ENCODE data around the gene CRTAC1.
A peak's percentile ranks its signal among the peaks of the same experiment; 100 is the strongest.

Gene CRTAC1

GRCh38 chr10:97889461-97890265, 140.8 kb downstream of the CRTAC1 start:
- Histone ChIP-seq H3K27me3 (ENCODE audit: control insufficient read depth, insufficient read depth, low read length) (no peaks in the 10 kb centered on the region), H3K36me3 (ENCODE audit: control insufficient read depth, insufficient read depth, low read length) (no peaks in the 10 kb centered on the region), H3K4me1 (ENCODE audit: control insufficient read depth, insufficient read depth, low read length) (peaks cover 15% of the 10 kb centered on the region), H3K4me3 (ENCODE audit: low read depth, low read length) (peak overlapping the region; percentile 10), H3K9ac (ENCODE audit: low read depth, low read length) (no peak overlapping the region), H3K9me3 (ENCODE audit: control insufficient read depth, insufficient read depth, low read length) (no peaks in the 10 kb centered on the region)

DNA sequence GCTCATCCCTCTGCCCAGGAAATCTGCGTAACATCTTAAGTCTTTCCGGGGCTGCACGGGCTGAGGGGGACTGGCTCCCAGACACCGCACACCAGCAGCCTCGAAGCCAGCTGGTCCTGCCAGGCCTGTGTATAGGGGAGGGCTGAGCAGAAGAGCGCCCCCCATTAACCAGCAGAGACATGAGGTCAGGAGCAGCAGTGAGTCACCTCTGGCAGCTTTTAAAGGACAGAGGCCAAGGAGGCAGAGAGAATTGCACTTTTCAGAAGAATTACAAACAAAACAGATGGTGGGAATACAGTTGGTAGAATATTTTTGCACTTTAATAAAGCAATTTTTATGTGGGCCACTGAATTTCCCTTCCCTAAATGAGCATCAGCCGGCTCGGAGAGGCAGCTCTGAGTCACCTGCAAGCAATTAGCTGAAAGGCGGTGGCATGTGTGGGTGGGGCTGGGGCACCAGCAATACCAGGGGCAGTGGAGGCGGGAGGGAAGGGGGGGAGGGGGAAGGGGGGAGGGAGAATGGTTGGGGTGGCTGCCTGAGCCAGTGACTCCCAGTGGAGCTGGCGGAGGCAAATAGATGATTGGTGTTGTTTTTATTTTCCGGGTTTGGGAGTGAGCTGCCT, 141.7 kb downstream of the CRTAC1 start:
- no peaks in the 10 kb centered on the region for H3K36me3 ChIP-seq (ENCODE audit: control insufficient read depth, insufficient read depth, low read length)
- H3K9me3 ChIP-seq (ENCODE audit: control insufficient read depth, insufficient read depth, low read length): no peaks in the 10 kb centered on the region
- H3K27me3 ChIP-seq (ENCODE audit: control insufficient read depth, insufficient read depth, low read length): no peaks in the 10 kb centered on the region
- no peak overlapping the region for H3K9ac ChIP-seq (ENCODE audit: low read depth, low read length)
- H3K4me1 ChIP-seq (ENCODE audit: control insufficient read depth, insufficient read depth, low read length): peaks cover 15% of the 10 kb centered on the region
- no peak overlapping the region for H3K4me3 ChIP-seq (ENCODE audit: low read depth, low read length)

GRCh38 chr10:97888134-97888533, 142.3 kb downstream of the CRTAC1 start:
- no peaks in the 10 kb centered on the region for H3K27me3 ChIP-seq (ENCODE audit: control insufficient read depth, insufficient read depth, low read length)
- H3K36me3 ChIP-seq (ENCODE audit: control insufficient read depth, insufficient read depth, low read length): no peaks in the 10 kb centered on the region
- H3K9me3 ChIP-seq (ENCODE audit: control insufficient read depth, insufficient read depth, low read length): no peaks in the 10 kb centered on the region
- H3K9ac ChIP-seq (ENCODE audit: low read depth, low read length): no peak overlapping the region
- no peak overlapping the region for H3K4me3 ChIP-seq (ENCODE audit: low read depth, low read length)
- H3K4me1 ChIP-seq (ENCODE audit: control insufficient read depth, insufficient read depth, low read length): peaks cover 15% of the 10 kb centered on the region

GRCh38 chr10:97887399-97887798, 143.0 kb downstream of the CRTAC1 start:
- no peak overlapping the region for H3K4me3 ChIP-seq (ENCODE audit: low read depth, low read length)
- no peaks in the 10 kb centered on the region for H3K9me3 ChIP-seq (ENCODE audit: control insufficient read depth, insufficient read depth, low read length)
- no peaks in the 10 kb centered on the region for H3K27me3 ChIP-seq (ENCODE audit: control insufficient read depth, insufficient read depth, low read length)
- H3K4me1 ChIP-seq (ENCODE audit: control insufficient read depth, insufficient read depth, low read length): peaks cover 15% of the 10 kb centered on the region
- H3K9ac ChIP-seq (ENCODE audit: low read depth, low read length): peak overlapping the region; percentile 60
- H3K36me3 ChIP-seq (ENCODE audit: control insufficient read depth, insufficient read depth, low read length): no peaks in the 10 kb centered on the region

GRCh38 chr10:97886286-97886685, 144.1 kb downstream of the CRTAC1 start:
- H3K27me3 ChIP-seq (ENCODE audit: control insufficient read depth, insufficient read depth, low read length): no peaks in the 10 kb centered on the region
- H3K36me3 ChIP-seq (ENCODE audit: control insufficient read depth, insufficient read depth, low read length): peaks cover 2% of the 10 kb centered on the region
- no peak overlapping the region for H3K4me3 ChIP-seq (ENCODE audit: low read depth, low read length)
- peaks cover 15% of the 10 kb centered on the region for H3K4me1 ChIP-seq (ENCODE audit: control insufficient read depth, insufficient read depth, low read length)
- no peak overlapping the region for H3K9ac ChIP-seq (ENCODE audit: low read depth, low read length)
- no peaks in the 10 kb centered on the region for H3K9me3 ChIP-seq (ENCODE audit: control insufficient read depth, insufficient read depth, low read length)

DNA sequence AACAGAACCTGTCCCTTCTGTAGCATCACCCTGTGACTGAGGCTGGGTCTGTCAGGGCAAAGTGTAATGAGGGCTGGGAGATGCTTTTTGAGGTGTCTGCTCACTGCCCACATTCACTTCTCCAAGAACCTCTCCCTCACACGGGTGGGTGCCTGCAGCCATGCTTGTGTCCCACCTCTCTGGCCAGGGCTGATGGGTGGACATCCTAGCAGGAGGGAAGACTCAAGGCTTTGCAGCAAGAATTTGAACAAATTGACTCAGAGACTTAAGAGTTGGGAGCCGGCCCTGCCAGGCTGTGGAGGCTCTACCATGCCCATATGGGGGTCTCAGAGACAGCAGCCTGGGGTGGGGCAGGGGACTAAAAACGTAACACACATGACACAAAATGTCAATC, 147.3 kb downstream of the CRTAC1 start:
- H3K27me3 ChIP-seq (ENCODE audit: control insufficient read depth, insufficient read depth, low read length): no peaks in the 10 kb centered on the region
- peaks cover 2% of the 10 kb centered on the region for H3K36me3 ChIP-seq (ENCODE audit: control insufficient read depth, insufficient read depth, low read length)
- no peak overlapping the region for H3K9ac ChIP-seq (ENCODE audit: low read depth, low read length)
- H3K4me3 ChIP-seq (ENCODE audit: low read depth, low read length): no peak overlapping the region
- no peaks in the 10 kb centered on the region for H3K9me3 ChIP-seq (ENCODE audit: control insufficient read depth, insufficient read depth, low read length)
- no peaks in the 10 kb centered on the region for H3K4me1 ChIP-seq (ENCODE audit: control insufficient read depth, insufficient read depth, low read length)

DNA sequence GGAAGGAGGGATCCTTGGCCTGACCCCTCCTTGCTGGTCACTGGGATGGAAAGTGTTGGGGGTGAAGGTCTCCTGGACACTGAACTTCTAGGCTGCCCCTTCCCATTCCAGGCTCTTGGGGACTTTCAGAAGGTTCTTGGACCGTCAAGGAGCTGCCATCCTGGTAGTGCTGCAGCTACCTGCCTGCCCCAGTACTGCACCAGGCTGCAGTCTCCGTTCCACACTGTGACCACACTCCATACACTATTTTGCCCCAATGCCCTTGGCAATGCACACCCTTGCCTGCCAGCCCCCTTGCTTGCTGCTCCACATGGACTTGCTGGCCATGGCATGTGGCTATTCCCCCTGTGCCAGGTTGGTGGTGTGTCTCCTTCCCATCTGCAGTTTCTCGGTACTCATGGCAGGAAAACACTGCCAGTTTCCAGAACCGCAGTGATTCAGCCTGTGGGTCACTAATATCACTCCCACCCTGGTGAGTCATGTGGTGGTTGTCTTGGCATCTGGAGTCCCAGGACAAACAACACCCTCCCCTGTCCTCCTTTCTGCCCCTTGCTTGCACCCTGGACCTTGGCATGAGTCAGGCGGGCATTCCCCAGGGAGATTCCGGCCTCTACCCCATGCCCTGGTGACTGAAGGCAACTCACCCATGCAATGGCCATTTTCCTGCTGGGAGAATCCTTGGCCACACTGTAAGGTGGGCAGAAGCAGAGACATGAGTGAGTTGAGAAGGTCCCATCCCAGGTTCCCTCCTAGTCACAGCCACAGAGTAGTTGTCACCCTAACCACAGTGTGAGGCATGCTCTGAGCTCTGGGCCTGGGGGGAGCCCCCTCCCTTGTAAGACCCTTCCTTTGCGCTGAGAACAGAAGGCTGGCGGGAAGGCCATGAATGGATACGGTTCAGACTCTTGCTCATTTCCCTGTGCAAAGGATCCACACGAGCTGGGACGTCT, 148.0 kb downstream of the CRTAC1 start:
- Histone ChIP-seq H3K27me3 (ENCODE audit: control insufficient read depth, insufficient read depth, low read length) (no peaks in the 10 kb centered on the region), H3K9ac (ENCODE audit: low read depth, low read length) (no peak overlapping the region), H3K4me3 (ENCODE audit: low read depth, low read length) (no peak overlapping the region), H3K36me3 (ENCODE audit: control insufficient read depth, insufficient read depth, low read length) (peaks cover 2% of the 10 kb centered on the region), H3K9me3 (ENCODE audit: control insufficient read depth, insufficient read depth, low read length) (no peaks in the 10 kb centered on the region), H3K4me1 (ENCODE audit: control insufficient read depth, insufficient read depth, low read length) (no peaks in the 10 kb centered on the region)

DNA sequence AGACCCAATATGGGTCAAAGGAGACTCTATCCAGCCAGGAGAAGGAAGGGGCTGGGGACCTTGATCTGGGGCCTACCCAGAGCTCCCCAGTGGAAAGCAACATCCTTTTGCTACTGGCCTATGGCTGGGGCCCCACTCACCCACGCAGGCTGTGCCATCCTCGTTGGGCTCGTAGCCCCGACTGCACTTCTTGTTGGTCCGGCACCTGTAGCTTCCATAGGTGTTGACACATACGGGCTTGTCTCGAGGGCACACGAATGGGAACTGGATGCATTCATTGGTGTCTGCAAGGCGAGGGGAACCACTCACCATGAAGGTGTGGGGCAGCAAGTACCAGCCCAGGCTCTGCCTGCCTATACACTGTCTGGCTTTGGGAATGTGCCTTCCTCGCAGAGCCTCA, 150.3 kb downstream of the CRTAC1 start:
- Histone ChIP-seq H3K36me3 (ENCODE audit: control insufficient read depth, insufficient read depth, low read length) (peaks cover 2% of the 10 kb centered on the region), H3K9me3 (ENCODE audit: control insufficient read depth, insufficient read depth, low read length) (no peaks in the 10 kb centered on the region), H3K4me3 (ENCODE audit: low read depth, low read length) (no peak overlapping the region), H3K4me1 (ENCODE audit: control insufficient read depth, insufficient read depth, low read length) (peaks cover 6% of the 10 kb centered on the region), H3K27me3 (ENCODE audit: control insufficient read depth, insufficient read depth, low read length) (no peaks in the 10 kb centered on the region), H3K9ac (ENCODE audit: low read depth, low read length) (no peak overlapping the region)

DNA sequence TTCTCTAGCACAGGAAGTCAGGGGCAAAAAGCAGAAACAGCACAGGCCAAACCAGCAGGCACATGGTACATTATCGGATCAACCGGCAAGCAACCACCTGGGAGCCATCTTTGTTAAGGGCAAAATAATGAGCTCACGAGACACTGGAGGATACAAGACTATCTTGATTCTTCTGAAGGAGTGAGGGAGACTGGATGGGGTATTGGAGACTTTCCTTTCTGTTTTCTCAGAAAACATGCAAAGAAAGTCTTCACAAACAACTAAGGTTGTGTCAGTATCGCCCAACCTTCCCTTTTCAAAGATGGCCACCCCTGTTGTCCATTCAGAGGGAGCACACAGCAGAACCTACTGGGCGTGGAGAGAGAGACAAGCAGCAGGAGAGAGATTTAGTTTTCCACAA, 151.2 kb downstream of the CRTAC1 start:
- Histone ChIP-seq H3K9me3 (ENCODE audit: control insufficient read depth, insufficient read depth, low read length) (no peaks in the 10 kb centered on the region), H3K9ac (ENCODE audit: low read depth, low read length) (no peak overlapping the region), H3K4me3 (ENCODE audit: low read depth, low read length) (no peak overlapping the region), H3K27me3 (ENCODE audit: control insufficient read depth, insufficient read depth, low read length) (no peaks in the 10 kb centered on the region), H3K4me1 (ENCODE audit: control insufficient read depth, insufficient read depth, low read length) (peaks cover 6% of the 10 kb centered on the region), H3K36me3 (ENCODE audit: control insufficient read depth, insufficient read depth, low read length) (peaks cover 2% of the 10 kb centered on the region)

DNA sequence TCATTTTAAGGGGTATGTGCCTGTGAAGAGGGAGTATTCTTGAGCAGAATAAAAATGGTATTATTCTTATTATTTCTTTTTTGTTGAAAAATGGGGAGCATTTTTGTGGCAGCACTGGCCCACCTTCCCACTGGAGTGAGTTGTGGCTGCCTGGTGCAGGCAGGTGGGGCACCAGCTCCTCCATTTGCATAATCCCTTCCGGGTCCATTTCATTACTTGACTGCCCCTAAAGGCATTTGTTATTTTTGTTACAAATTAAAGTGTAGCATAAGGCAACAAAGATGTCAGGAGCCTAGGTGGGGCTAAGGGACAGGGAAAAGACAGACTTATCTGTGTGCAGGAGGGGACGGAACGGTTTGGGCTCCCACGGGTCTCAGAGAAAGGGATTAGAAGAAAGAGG, 154.0 kb downstream of the CRTAC1 start:
- no peaks in the 10 kb centered on the region for H3K9me3 ChIP-seq (ENCODE audit: control insufficient read depth, insufficient read depth, low read length)
- no peaks in the 10 kb centered on the region for H3K27me3 ChIP-seq (ENCODE audit: control insufficient read depth, insufficient read depth, low read length)
- H3K9ac ChIP-seq (ENCODE audit: low read depth, low read length): no peak overlapping the region
- H3K4me1 ChIP-seq (ENCODE audit: control insufficient read depth, insufficient read depth, low read length): peaks cover 6% of the 10 kb centered on the region
- H3K4me3 ChIP-seq (ENCODE audit: low read depth, low read length): no peak overlapping the region
- H3K36me3 ChIP-seq (ENCODE audit: control insufficient read depth, insufficient read depth, low read length): peaks cover 2% of the 10 kb centered on the region

- H3K9me3 ChIP-seq (ENCODE audit: control insufficient read depth, insufficient read depth, low read length): no peaks in the 10 kb centered on the region
Observed at GRCh38 chr10:97875391-97875790, 155.0 kb downstream of the CRTAC1 start.

More at GRCh38 chr10:97875391-97875790, 155.0 kb downstream of the CRTAC1 start:
- Histone ChIP-seq H3K27me3 (ENCODE audit: control insufficient read depth, insufficient read depth, low read length) (no peaks in the 10 kb centered on the region), H3K4me3 (ENCODE audit: low read depth, low read length) (no peak overlapping the region), H3K4me1 (ENCODE audit: control insufficient read depth, insufficient read depth, low read length) (peaks cover 11% of the 10 kb centered on the region), H3K36me3 (ENCODE audit: control insufficient read depth, insufficient read depth, low read length) (no peaks in the 10 kb centered on the region), H3K9ac (ENCODE audit: low read depth, low read length) (no peak overlapping the region)
